NCI-H748 (cell line): ENCODE measurements around the gene FAM184B.

Source experiments
- DNase-seq: peaks from one replicate; lab custom pipeline; 2025; ENCODE audit not compliant: unreplicated experiment; lab: John Stamatoyannopoulos, UW

Gene FAM184B

GRCh38 chr4:17781300-17782287, at the start of gene FAM184B:
TSS of gene FAM184B (minus strand) at chr4:17781621. CDS start at chr4:17781299, 322 bp downstream.
- DNase-seq, result peak; percentile 57

GRCh38 chr4:17823871-17824669, 42.6 kb upstream of the FAM184B start:
- DNase-seq, result no peak

- peak; percentile 10 for DNase-seq
These were observed 35.6 kb upstream of the FAM184B start for GRCh38 chr4:17817027-17817426.

GRCh38 chr4:17816142-17816541, 34.7 kb upstream of the FAM184B start:
- no peak for DNase-seq

DNA sequence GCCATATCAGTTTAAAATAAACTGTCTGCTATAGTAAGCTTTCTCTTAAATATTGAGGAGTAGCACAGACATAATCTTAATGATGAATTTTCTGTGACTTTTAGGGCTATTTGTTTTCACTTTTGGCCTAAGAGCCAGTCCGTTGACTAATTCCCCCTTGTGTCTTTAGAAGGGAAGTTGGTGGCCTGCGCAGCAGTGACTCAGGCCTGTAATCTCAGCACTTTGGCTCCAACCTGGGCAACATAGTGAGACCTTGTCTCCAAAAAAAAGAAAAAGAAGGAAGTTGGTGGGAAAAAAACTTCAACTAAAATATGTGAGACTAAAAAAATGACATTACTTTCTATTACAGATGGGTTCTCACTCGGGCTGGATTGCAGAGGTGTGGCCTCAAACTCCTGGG, 32.7 kb upstream of the FAM184B start:
- no peak for DNase-seq

- DNase-seq, result no peak
These were observed 31.4 kb upstream of the FAM184B start for GRCh38 chr4:17812801-17813200.

DNA sequence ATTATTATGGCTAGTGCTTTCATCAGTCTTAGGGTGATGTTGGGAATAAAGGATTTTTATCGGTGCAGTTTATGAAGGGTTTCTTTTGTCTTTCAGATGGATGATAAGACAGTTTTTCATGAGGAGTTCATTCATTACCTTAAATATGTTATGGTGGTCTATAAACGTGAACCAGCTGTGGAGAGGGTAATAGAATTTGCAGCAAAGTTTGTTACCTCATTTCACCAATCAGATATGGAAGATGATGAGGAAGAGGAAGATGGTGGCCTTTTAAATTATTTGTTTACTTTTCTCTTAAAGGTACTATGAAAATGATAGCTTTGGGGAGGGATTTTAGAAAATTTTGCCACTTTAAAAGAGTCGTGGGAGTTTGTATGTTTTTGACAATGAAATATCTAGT, 30.7 kb upstream of the FAM184B start:
- no peak for DNase-seq

- no peak for DNase-seq
These were observed 29.7 kb upstream of the FAM184B start for GRCh38 chr4:17811078-17811603.

- peak; percentile 98 for DNase-seq
These were observed 29.0 kb upstream of the FAM184B start, which contains the start of the genes DCAF16 and NCAPG for GRCh38 chr4:17810260-17811077. TSS of gene DCAF16 (minus strand) at chr4:17810757. CDS start at chr4:17804141, 6,616 bp downstream. TSS of gene NCAPG (plus strand) at chr4:17810979. CDS start at chr4:17811078, 99 bp downstream.

GRCh38 chr4:17809667-17810066, 28.2 kb upstream of the FAM184B start:
- no peak for DNase-seq

DNA sequence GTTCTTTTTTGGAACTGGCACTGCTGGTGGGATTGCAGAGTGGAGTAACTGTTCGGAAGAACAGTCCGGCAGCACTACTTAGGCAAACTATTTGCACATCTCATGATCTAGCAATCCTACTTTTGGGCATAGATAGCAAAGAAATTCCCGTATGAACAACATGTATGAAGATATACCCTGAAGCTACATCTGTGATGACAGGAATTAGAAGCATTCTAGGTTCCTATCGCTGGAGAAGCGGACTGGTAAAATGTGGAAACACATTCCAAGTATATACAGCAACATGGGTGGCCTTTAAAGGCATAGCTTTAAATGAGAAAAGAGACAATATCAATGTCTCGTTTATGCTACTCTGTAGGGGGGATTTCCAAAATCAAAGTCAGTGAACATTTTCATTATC, 26.0 kb upstream of the FAM184B start:
- no peak for DNase-seq

GRCh38 chr4:17805580-17806155, 24.2 kb upstream of the FAM184B start:
- no peak for DNase-seq

DNA sequence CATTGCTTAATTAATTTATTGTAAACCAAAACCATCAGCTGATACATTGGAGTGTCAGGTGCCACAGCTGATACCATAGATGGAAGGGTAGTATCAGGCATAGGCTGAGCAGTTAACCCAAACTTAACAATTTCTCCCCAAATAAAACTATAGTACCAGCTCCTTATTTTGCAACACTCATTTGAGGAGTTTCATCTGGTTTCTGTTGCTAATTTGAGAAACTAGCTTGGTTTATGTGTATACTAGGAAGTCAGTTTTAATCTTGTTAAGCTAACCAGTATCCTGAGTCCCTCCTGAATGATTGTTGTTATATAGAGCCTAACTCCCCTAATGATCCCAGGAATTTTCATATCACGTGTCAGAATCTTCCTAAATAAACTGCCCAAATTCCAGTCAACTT, 16.4 kb upstream of the FAM184B start:
- no peak for DNase-seq

DNA sequence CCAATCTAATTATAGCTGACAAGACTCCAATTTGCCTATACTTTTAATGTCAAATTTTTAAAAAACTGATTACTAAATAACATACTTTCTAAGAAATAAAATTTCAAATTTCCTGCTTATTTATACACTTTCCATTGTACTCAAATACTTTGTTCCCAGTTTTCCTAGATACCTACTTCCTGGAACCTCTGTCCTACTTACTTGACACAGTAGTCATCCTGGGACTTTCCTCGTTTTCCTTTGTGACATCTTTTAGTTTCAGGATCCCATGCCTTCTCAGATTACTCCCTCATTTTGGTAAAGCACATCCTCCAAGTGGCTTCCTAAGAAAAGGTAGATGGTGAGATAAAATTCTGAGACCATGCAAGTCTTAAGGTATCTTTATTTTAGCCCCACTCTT, 13.3 kb upstream of the FAM184B start:
- no peak for DNase-seq

GRCh38 chr4:17788956-17789355, 7.5 kb upstream of the FAM184B start:
- DNase-seq, result no peak

GRCh38 chr4:17787315-17787714, 5.9 kb upstream of the FAM184B start:
- DNase-seq, result no peak

DNA sequence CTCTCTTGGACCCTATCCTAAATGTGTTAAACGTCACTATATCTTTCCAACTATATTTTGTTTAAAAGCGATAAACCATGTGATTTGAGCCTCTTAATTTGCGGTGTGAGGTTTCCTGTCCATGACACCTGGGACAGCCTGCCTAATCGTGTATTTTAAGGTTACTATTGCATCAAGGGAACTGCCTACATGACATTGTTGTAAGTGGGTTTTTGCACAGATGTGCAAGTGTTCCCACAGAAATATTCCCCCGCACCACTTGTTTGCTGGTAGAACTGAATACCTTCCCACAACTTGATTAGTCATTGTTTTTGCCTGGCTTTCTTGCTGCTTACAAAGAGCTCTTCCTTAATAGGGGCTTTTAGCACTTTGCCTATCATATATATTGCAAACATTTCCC, 5.1 kb upstream of the FAM184B start:
- no peak for DNase-seq

GRCh38 chr4:17785858-17786257, 4.4 kb upstream of the FAM184B start:
- peak; percentile 16 for DNase-seq

DNA sequence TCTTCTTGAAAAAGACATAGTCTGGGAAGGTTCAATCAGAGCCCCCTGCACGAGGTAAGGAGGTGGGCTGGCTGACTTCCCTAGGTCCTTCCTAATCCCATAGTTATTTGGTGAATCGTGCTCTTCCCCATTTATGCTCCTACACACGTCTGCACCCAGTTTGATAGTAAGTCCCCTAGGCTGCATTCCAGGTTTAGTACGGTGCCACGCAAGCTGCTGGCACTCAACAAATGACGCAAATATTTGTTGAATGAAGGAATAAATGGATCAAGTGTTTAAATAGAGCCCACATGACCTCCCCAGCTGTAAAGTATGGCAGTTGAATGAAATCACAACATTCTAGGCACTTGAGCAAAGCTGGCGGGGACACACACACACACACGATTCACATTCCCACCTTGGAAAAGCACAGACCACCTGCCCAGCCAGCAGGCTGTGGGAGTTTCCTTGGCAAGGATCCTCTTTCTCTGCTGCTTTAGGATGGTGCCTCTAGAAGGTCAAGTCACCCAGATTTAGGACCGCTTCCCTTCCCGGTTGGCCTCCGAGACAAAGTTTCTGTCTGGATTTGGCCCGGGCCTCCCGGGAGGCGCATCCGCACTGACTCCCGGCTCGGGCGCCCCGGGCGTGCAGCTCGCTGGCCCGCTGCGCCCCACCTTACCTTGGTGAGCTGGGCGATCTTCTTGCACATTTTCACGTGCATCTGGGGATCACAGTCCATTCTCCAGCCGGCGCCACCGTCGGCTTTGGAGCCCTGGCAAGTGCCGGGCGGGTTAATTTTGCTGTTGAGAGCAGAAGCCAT, 721 bp downstream of the FAM184B start:
- DNase-seq, result peak; percentile 78
